Hindlimb muscle (tissue), 1 donor: ENCODE measurements around the gene MIOX. TPM values are rescaled to one million over a fixed set of nuclear protein-coding genes. Genes with fewer than 3 reads are reported as not detected.

Experiments used
- DNase-seq: peaks from one replicate; pipeline ENCODE4 v3.0.0-alpha.2; 2013
- polyA plus RNA-seq: library from polyadenylated mRNA; unstranded; fragments of 120-200 nt; gene quantifications from one replicate; pipeline ENCODE4 v1.2.1, GENCODE V29; 2013; ENCODE audit not compliant: insufficient read length

MIOX gene
- polyA plus RNA-seq, 1 donor, result not detected

DNA sequence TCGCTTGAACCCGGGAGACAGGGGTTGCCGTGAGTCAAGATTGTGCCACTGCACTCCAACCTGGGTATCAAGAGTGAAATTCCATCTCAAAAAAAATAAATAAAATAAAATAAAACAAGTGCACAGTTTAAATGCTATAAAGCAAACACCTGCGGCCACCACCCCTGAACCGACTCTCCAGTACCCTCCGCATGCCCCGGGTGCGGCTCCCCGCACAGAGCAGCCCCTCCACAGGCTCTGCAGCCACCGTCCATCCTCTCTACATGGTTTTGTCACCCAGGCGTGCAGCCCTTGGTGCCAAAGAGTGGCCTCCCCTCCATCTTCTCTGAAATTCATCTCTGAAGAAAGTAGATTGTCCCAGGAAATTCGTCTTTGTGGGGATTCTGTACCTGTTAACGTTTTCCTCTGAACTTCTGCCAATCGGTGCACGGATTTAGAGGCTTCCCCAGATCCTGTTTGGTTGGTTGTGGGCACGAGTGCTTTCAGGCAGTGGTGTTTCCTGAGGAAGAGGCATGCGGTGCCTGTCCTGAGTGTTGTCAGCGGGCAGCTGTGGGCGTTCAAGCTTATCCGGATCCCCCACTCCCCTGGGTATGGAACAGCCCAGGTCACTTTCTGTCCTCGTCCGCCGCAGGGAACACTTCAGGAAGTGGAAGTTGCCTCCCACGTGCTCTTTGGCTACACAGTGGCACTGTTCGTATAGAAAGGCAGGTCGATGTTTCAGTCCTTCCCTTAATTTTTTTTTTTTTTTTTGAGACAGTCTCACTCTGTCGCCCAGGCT is 4.1 kb downstream of the MIOX start:
- DNase-seq, result no peak

DNA sequence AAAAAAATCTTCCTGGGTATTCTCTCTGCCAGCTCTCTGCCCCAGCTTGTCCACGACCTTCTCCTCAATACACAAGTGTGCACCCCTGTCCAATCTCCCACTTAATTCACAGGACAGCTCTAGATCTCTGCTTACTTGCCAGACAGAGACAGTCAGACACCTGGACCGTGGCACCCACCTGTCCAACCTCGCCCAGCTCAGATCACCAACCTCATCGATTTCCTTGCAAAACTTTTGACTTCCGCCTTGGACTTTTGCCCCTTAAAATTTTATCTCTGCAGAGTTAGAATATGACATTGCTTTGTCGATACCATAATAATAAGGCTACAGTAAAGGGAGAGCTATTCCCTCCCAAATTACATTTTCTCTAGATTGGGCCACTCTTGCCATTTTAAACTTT is 10.4 kb downstream of the MIOX start:
- DNase-seq, result no peak

DNA sequence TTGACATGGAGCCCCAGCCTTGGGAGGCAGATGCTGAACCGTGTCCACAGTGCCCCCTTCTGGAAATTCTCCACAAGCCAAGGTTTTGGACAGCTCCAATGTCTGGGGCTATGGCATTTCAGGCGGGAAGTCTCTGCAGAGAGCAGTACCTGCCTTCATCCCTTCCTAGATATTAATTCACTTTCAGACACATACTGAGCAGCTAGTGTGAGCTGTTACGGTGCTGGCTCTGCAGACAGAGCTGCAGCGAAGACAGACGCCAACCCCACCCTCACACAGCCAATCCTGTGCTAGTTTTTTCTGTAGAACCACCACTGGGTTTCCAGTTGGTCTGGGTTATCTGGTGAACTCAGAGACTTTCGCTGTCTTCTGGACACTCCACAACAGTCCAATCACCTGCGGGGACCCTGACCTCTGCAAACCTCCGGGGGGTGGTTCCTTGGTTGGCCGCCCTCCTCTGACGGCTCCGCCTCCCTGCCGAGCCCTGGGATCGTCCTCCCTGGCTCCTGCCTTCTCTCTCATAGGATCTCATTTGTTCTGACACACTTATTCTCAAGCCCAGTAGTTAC is 11.7 kb downstream of the MIOX start:
- DNase-seq, result no peak

DNA sequence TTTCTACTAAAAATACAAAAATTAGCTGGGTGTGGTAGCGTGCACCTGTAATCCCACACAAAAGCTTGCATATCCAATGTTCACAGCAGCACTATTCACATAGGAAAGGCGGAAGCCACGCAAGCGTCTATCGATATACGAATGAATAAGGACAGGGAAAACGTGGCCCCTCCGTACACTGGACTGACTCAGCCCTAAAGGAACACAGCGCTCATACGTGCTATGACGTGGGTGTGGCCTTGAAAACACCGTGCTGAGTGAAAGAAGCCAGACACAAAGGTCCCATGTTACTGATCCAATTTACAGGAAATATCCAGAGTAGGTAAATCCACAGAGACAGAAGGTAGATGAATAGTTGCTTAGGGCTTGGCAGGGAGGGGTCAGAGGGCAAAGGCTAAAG is 13.8 kb downstream of the MIOX start:
- no peak for DNase-seq

DNA sequence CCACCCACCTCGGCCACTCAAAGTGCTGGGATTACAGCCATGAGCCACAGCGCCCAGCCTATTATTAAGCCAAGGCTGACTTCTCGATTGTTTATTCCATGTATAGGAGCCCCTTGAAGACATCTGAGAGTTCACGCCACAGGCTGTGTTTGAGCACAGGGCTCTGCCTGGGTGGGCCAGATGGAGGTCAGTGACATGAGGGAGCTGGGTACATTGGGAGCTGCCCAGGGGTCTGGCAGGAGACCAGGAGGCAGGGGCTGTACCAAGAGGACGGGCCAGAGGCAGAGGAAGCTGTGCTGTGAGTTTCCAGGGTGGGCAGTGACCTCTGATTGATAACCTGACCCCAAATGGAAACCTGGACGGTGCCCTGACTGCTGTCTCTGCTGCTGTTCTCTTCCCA is 15.4 kb downstream of the MIOX start:
- DNase-seq, result no peak

DNA sequence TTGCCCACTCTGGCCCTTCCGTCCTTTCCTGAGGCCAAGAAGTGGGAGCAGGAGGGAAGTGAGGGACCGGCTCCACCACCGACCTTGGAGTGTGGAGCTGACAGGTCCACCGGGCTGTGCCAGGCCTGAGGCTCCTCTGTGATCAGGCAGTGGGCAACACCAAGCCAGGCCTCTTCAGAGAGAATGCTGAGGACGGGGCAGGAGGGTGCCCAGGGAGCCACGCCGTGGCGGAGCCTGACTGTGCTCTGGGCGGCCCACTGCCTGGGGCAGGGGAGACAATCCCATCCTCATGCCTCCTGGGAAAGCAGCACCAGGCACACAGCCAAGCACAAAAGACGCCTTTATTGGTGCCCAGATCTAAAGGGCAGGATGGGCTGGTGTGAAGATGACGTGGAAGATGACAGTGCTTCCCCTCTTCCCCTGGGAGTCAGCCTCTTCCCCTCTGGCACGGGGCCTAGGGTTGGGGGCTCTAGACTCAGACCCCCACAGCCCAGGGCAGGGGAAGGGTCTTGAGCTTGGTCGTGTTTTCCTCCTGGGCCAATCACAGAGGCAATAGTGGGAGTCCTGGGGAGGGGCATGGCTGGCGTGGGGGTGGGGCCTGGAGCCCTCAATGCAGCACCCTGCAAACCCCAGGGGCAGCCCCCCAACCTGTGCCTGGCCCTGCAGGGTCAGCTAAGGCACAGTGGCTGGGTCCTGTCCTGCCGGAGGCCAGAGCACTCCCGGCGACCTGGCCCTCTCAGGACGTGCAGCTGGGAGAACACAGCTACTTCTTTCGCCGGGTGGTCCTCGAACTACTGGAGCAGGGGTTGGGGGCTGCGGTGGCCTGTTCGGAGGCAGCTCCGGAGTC is 16.2 kb downstream of the MIOX start:
- no peak for DNase-seq

DNA sequence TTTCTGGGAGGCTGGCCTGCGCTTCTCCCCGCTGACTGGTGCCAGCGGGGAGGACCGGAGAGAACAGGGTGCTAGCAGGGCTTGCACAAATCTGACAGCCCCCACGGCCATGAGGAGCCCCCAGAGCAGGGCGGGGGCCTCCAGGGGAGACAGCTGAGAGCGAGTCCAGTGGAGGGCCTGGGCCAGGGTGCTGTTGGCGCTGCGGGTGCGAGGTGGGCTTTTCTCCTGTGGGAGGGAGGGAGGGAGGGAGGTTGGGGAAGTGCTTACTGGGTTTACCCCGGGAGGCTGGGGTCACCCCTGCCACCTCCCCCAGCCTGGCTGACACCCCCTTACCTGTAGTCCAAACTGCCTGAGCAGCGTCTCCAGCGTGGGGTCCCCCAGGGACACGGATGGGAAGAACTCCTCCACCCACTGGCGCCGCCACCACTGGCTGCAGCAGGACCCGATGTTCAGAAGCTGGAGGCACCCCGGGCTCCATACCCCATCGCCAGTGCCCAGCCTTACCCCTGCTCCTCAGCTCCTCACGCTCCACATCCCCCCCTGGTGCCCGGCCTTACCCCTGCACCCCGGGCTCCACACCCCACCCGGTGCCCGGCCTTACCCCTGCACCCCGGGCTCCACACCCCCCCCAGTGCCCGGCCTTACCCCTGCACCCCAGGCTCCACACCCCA is 17.0 kb downstream of the MIOX start:
- DNase-seq, result no peak

DNA sequence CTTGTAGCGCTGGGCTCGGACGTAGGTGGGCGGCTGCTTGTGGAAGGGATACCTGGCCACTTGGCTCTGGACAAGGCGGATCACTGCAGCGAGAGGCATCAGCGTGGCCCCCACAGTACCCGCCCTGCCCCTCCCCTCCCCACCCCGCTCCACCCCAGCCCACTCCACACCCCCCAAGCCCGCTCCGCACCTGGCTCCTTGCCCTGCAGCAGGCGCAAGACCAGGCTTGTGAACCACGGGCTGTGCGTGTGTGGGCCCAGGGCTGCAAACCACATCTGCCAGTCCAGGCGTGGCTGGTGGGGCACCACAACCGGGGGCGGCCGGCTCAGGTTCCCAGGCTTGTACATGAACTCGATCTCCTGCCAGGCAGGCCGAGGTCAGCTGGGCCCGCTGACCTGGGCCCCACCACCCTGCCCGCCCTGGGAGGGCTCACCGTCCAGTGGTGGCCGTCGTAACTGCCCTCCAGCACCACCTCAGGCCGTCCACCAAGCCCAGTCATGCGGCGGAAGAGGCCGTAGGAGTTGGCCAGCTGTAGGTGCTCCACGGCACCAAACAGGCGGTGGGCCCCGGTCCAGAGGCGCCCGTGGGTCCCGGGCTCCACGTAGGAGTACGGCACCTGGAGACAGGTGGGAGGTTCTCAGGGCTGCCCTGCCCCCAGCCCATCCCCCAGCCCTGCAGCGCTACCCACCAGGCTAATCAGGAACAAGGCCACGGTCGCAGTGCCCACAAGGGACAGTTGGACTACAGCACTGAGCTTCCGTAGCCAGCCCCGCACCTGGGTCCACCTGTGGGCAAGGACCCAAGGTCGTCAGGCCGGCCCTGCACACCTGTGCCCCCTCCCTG is 17.9 kb downstream of the MIOX start:
- DNase-seq, result no peak

DNA sequence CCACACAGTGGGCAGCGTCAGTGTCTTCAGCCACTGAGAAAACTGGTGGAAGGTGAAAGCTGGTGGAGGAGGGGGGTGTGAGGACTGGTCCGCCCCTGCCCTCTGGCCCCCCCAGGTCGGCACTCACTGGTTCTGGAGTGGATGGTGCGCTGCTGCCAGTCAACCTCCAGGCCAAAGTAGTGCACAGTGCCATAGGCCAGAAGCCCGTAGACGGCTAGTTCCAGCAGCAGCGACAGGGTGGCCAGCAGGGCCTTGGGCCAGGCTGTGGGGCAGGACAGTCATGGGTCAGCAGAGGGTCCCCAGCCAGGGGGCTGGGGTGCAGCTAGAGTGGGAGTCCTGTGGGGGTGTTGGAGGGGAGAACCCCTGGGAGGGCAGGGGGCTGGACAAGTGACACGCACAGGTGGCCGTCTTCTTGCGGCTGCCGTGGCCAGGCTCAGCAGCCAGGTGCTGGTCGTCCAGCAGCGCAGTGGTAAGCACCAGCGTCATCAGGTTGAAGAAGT is 18.7 kb downstream of the MIOX start:
- DNase-seq, result no peak

DNA sequence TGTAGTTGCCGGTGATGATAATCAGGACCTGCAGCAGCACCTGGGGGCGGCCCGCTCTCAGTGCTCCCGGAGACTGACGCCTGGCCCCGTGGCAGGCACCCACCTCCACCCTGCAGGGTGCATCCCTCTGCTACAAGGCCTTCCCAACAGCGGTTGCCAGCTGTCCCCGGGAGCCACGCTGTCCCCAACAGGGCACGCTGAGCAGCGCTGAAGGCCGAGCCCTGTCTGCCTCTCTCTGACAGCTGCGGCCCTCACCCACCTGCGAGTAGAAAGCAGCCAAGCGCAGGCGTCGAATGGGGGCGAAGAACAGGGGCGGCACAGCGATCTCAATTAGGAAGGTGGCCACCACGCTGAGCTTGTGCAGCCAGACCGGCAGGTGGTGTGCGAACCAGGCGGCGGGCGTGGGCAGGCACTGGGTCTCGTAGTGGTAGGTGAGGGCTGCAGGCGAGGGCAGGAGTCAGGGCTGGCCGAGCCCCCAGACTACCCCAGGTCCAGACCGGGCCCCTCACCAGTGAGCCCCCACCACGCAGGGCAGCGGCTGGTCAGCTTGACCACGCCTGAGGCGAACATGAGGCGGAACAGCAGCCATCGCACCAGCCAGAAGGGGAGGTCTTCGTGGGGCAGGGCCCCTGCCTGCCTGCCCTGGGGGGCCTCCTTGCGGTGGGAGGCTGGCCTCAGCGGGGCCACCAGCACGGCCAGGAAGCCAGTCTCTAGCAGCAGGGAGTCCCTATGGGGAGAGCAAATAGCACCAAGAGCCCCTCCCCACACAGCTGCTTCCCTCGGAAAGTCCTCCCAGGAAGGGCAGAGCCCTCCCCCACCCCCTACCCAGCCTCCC is 19.3 kb downstream of the MIOX start:
- no peak for DNase-seq

DNA sequence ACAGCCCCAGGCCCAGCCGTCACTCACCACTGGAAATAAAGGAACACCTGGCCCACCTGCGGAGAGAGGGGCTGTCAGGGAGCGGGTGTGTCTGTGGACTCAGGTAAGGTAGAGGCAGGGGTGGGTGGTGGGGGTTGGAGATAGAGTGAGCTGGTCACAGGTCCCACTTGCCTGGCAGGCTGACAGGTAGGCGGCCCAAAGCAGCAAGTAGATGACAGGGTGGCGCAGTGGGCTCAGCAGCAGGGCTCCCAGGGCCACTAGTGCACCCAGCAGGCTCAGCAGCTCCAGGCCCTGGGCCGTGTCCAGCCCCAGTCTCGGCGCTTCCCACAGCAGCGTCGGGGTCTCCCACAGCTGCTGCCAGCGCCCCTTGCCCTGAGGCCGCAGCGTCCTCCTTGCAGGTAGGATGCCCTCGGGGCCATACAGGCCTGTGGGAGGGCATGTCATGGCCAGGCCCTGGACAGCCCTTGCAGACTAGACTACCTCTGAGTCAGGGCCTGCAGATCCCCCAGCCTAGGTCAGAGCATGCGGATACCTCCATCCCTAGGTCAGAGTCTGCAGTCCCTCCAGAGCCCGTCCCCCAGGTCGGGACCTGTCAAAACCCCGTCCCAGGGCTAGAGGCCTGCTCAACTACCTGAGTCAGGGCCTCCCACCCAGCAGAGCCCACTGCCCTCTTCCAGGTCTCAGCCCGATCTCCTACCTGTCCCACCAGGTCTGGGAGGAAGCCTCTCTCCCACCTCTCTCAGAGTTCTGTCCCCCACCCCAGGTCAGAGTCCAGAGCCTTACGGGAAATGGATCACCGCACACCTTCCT is 20.2 kb downstream of the MIOX start:
- no peak for DNase-seq

DNA sequence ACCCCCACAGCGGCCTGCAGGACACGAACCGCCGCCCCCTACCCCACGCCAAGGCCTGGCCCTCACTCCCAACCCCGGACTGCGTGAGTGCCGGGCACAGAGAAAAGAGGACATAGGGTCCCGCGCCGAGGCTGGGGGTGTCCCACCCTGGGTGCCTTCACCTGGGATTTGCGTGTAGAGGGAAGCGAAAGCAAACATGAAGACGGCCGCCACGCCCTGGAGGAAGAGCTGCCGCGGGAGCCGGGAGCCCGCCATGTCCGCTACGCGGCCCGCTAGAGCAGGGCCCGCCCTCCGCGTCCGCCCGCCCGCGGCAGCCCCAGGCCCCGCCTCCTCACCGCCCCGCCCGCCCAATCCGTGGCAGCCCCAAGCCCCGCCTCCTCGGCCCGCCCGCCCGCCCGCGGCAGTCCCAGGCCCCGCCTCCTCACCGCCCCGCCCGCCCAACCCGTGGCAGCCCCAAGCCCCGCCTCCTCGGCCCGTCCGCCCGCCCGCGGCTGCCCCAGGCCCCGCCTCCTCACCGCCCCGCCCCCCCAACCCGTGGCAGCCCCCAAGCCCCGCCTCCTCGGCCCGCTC is 20.8 kb downstream of the MIOX start, which contains the start of gene LMF2:
Gene LMF2, minus strand, starts transcription at position 282 of the 570 bp plus-strand sequence. Its CDS starts 27 bp downstream, at position 255.
- no peak for DNase-seq

DNA sequence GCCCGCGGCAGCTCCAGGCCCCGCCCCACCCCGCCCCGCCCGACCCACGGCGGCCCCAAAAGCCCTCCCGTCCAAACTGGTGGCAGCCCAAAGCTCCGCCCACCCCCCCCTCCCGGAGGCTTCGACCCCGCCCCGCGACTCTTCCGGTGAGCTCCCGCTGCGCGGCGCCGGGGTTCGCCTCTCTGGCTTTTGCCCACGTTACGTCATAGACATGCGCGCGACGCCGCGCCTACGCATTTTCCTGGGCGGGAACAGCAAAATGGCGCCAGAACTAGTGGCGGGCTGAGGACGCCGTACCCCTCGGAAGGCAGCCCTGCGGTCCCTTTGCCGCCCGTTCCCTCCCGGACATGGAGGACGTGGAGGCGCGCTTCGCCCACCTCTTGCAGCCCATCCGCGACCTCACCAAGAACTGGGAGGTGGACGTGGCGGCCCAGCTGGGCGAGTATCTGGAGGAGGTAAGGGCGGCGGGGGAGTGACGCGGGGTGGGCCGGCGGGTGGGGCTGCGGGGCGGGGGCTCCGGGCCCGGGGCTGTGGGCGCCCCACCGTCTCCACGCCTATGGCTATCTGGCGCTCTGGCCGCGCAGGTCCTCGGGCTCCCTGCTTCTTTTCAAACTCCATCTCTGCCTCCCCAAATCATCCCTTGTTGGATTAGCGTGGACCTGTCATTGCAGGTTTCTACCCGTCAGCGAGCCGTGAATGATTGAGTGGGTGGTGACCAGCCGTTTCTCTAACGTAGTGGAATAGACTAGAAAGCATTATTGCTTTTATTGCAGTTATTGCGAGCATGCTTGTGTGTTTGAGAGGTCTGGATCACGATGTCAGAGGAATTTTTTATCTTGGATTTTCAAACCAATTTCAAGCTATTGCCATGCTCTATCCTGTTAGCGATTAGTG is 21.6 kb downstream of the MIOX start, which contains the start of gene NCAPH2:
Gene NCAPH2, plus strand, starts transcription at position 234 of the 894 bp plus-strand sequence. Its CDS starts 114 bp downstream, at position 348.
- DNase-seq, result peak; percentile 99

DNA sequence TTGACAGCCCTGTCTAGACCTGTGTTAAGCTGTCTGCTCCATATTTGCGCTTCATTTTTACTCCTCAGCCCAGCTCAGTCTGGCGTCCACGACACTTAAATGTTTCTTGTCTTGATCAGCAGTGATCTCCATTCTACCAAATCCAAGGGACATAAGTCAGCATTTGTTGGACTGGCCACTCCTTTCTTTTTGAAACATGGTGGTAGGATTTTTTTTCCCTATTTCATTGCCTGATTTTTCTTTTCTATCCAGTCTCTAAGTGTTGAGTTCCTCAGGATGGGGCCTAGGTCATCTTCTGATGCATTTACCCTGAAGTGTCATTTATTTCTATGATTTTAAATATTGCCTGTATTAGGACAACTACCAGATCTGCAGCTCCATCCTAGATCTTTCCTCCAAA is 22.2 kb downstream of the MIOX start:
- DNase-seq, result no peak

DNA sequence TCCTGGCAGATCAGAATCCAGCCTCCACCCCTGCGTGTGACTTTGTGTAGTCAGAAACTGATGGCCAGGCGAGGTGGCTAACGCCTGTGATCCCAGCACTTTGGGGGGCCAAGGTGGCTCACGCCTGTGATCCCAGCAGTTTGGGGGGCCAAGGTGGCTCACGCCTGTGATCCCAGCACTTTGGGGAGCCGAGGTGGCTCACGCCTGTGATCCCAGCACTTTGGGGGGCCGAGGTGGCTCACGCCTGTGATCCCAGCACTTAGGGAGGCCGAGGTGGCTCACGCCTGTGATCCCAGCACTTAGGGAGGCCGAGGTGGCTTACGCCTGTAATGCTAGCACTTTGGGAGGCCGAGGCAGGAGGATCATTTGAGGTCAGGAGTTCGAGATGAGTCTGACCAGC is 26.5 kb downstream of the MIOX start:
- no peak for DNase-seq

DNA sequence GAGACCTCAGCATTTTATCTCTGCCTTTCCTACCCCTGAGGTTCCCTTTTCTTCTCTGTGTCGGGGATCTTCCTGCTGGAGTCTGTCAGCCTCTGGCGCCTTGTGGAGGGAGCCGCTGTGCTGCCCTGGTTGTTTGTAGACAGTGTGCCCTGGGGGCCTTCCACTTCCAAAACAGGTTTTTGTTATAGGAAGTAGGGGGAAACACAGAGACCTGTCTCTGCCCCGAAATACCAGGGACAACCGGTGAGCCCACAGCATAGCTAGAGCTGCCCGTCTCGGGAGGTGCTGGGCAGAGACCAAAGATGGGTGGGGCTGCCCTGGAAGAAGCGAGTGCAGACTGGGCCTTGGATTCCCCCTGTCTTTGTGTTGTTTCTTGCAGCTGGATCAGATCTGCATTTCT is 29.4 kb downstream of the MIOX start:
- DNase-seq, result no peak

DNA sequence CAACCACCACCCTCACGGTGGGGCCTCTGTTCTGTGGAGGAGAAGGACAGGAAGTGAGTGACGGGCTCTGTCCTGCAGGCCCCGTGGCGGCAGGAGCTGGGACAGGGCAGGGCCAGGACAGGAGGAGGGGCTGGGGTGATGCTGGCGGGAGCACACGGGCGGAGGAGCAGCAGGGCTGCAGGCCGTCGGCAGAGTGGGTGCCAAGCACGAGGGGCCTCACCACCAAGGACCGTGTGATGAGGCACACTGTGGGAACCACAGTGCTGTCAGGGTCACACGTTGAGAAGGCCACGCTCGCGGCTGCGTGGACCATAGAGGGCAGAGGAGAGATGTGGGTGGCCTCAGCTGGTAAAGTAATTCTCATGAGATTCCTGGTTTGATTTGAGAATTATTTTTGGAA is 30.2 kb downstream of the MIOX start:
- no peak for DNase-seq
